Stimulated activated CD4-positive, alpha-beta T cell treated with anti-CD3 and anti-CD28 coated beads, Interleukin-12 subunit alpha, Interleukin-12 subunit beta, amount 100 ng/mL, for 24 hours (primary cell): ENCODE measurements around the gene CCR9.
"Not testable (repeated sequence)": the region's sequence is repeated elsewhere in the genome, so short reads cannot be mapped to it uniquely, and the experiment has no call there.

Experiments
- DNase-seq, 2 experiments: peaks; one replicate each; pipeline ENCODE4 v3.0.0-alpha.2; 2020; ENCODE audit warnings: low read depth in 2 of 2

CCR9 gene, protein sequence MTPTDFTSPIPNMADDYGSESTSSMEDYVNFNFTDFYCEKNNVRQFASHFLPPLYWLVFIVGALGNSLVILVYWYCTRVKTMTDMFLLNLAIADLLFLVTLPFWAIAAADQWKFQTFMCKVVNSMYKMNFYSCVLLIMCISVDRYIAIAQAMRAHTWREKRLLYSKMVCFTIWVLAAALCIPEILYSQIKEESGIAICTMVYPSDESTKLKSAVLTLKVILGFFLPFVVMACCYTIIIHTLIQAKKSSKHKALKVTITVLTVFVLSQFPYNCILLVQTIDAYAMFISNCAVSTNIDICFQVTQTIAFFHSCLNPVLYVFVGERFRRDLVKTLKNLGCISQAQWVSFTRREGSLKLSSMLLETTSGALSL

DNA sequence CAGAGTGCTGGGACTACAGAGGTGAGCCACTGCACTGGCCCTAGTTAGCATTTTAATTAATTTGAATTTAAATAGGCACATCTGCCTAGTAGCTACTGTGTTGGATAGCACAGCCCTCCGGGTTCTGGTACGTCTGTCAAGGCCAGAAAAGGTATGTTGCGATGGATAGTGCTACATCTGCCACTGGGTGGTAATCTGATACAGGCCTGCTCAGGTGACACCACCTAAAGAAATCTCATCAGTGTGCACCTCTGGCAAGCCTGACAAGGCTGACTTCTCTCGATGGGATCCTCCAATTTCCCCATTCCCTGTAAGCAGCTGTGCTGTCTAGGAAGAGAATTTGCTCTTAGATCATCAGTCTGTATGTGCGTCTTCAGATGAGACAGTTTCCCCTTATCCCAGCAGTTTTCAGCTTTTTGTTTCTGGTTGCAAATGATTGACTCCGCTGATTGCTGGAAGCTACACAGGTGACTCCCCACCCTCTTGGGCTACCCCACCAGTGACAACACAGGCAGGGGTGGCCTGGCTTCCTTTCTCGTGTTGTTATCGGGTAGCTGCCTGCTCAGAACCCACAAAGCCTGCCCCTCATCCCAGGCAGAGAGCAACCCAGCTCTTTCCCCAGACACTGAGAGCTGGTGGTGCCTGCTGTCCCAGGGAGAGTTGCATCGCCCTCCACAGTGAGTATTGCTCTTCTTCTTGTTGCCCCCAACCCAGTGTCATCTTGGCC is at the start of gene CCR9:
TSS of gene CCR9 (plus strand) at position 565 of the 727 bp plus-strand sequence. CDS start 8,391 bp downstream, outside the sequence.
- no peak for DNase-seq

DNA sequence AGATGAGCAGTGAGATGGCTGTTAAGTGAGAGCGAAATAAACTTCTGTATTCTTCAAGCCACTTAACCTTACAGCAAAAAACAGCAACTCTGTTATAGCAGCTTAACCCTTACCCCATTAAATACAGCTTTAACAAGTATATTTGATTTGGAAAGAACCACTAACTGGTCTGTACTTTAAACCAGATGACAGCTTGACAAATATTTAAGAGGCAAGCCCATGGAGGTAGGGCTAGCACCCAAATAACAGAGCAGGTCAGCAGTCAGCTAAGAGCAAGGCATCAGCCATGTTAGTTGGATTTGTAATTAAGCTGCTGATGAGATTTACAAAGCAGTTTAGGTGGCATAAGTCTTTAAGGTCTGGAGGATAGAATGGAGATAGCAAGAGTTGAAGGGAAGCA is 47.9 kb upstream of the CCR9 start:
- no peak for DNase-seq

GRCh38 chr3:45841420-45841756 is 45.0 kb upstream of the CCR9 start:
- DNase-seq: no peak

GRCh38 chr3:45841757-45842491 is 44.4 kb upstream of the CCR9 start, which contains the start of gene LZTFL1:
Gene LZTFL1 (minus strand): TSS chr3:45842119. CDS start chr3:45841991, 128 bp downstream.
- peak; percentile 80 to 85 for DNase-seq

- no peak for DNase-seq
These were observed 43.3 kb upstream of the CCR9 start for GRCh38 chr3:45842851-45843625.

- no peak for DNase-seq
These were observed 41.7 kb upstream of the CCR9 start for GRCh38 chr3:45844616-45845015.

- no peak for DNase-seq
These were observed 38.0 kb upstream of the CCR9 start for GRCh38 chr3:45848392-45848791.

DNA sequence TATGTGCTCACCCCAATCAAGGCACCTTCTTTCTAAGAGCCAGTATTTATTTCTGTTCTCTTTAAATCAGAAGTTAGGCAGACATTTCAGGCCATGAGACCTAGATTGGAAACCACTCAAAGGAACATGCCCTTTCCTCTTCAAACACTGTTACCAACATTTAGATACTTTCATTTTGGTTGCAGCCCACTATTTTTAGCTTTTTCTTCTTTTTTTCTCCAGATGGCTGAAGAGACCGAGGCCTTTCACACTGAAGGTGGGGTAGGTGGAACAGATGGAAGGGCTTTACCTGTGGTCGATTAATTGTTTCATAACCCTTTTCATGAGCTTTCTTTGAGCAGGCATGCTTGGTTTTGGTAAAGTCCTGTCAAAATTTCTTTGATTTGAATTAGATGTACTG is 33.5 kb upstream of the CCR9 start:
- DNase-seq: no peak

DNA sequence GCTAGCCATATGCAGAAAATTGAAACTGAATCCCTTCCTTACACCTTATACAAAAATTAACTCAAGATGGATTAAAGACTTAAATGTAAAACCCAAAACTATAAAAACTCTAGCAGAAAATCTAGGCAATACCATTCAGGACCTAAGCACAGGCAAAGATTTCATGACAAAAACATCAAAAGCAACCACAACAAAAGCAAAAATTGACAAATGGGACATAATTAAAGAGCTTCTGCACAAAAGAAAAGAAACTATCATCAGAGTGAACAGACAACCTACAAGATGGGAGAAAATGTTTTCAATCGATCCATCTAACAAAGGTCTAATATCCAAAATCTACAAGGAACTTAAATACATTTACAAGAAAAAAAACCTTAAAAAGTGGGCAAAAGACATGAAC is 30.0 kb upstream of the CCR9 start:
- not testable (repeated sequence) for DNase-seq

DNA sequence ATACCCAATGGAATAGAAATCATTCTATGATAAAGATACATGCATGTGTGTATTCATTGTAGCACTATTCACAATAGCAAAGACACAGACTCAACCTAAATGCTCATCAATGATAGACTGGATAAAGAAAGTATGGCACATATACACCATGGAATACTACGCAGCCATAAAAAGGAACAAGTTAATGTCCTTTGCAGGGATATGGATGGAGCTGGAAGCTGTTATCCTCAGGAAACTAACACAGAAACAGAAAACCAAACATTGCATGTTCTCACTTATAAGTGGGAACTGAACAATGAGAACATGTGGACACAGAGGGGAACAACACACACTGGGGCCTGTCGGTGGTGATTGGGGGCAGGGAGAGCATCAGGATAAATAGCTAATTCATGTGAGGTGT is 29.3 kb upstream of the CCR9 start:
- not testable (repeated sequence) for DNase-seq

- DNase-seq: no peak
These were observed 27.4 kb upstream of the CCR9 start for GRCh38 chr3:45858809-45859543.

GRCh38 chr3:45860481-45860880 is 25.9 kb upstream of the CCR9 start:
- DNase-seq: no peak

GRCh38 chr3:45861043-45861719 is 25.2 kb upstream of the CCR9 start:
- no peak for DNase-seq

- DNase-seq: peak in 1 of 2 experiments; percentile 22
These were observed 21.4 kb upstream of the CCR9 start for GRCh38 chr3:45864760-45865519.

DNA sequence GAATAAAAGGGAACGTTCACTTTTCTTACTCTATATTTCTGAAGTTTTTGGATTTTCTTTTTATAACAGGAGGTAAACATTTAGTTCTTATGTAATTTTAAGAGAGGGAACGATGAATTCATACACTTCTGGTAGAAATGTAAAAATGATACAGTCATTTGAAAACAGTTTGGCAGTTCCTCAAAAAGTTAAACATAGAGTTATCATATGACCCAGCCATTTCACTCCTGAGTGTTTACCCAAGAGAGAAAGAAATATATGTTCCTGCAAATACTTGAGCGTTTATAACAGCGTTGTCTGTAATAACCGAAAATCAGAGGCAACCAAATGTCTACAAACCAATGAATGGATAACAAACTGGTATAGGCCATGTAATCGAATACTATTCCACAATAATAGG is 20.8 kb upstream of the CCR9 start:
- DNase-seq: no peak

- DNase-seq: no peak
These were observed 18.1 kb upstream of the CCR9 start for GRCh38 chr3:45868213-45868612.

- DNase-seq: no peak
These were observed 17.7 kb upstream of the CCR9 start for GRCh38 chr3:45868650-45869049.

- no peak for DNase-seq
These were observed 16.7 kb upstream of the CCR9 start for GRCh38 chr3:45869638-45870037.

- DNase-seq: no peak
These were observed 16.2 kb upstream of the CCR9 start for GRCh38 chr3:45870099-45870498.

- DNase-seq: no peak
These were observed 14.6 kb upstream of the CCR9 start for GRCh38 chr3:45871780-45872179.
